ENCODE data around the gene KDF1. TPM values are rescaled to one million over a fixed set of nuclear protein-coding genes. Genes with fewer than 3 reads are reported as not detected.

KDF1 gene
- total and polyA plus RNA-seq, 2 of the 13 experiments (the other 11 are each of a cell fraction or from before 2014, with no cell fraction given): 1.9 to 4.9 TPM

DNA sequence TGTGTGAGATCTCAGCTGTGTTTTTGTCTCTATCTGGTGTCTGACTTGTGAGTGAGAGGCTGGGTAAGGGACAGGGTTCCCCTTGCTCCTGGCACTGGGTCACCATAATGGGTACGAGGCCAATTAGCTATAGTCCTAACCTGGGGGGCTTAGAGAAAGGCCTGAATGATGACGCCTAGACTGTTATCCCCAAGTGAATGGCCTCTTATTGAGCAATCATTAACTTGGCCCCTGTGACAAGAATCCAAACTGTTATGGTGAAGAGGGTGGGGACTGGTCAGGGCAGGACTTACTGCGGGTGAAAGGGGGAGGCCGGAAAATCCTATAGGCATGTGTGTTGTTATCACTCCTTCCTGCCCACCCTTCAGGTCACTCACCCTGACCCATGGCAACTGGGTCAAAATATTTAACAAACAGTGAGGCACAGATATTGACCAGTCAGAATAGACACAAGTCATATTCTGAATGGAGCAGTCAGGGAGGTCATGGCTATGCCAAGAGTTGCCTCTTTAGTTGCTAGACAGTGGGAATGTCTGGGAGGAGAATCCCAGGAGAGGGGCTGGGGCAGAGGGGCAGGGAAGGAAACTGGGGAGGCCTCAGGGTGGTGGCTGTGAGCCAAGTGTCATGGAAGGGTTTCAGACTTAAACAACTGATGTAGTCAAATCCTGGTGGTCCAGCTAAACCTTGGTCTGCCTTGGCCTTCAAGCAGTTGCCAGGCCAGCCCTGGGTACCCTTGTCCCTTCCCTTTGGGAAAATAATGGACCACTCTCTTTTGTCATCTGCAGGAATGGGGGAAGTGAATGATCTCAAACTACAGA, 49.7 kb downstream of the KDF1 start (continued):
- TF ChIP-seq MXI1 (IDR thresholded peaks at IDR 0.05; ENCODE audit: borderline replicate concordance, low read depth, low read length) (peak; percentile 74; the same call in 2 of the 3 replicates), JDP2 (CRISPR knock-in tag; IDR thresholded peaks at IDR 0.05; ENCODE audit: borderline replicate concordance) (no peak), GABPB1 (CRISPR knock-in tag; IDR thresholded peaks at IDR 0.05) (peak; percentile 17; the same call in 1 of the 2 replicates), E2F1 (CRISPR knock-in tag; IDR thresholded peaks at IDR 0.05) (peak; percentile 50; the same call in 1 of the 2 replicates), ZNF598 (CRISPR knock-in tag; IDR thresholded peaks at IDR 0.05; ENCODE audit: borderline replicate concordance) (no peak), ZNF879 (CRISPR knock-in tag; IDR thresholded peaks at IDR 0.05) (no peak), NCOR1 (IDR thresholded peaks at IDR 0.05; ENCODE audit: borderline replicate concordance, low read length) (peak; percentile 93), ZBTB7A (CRISPR knock-in tag; IDR thresholded peaks at IDR 0.05) (peak; percentile 32; the same call in 1 of the 2 replicates), TOPORS (CRISPR knock-in tag; IDR thresholded peaks at IDR 0.05) (peak; percentile 43; the same call in 1 of the 2 replicates), ZBTB7B (CRISPR knock-in tag; IDR thresholded peaks at IDR 0.05) (peak; percentile 82; the same call in 1 of the 2 replicates), ZNF354B (CRISPR knock-in tag; IDR thresholded peaks at IDR 0.05) (no peak), HDAC6 (IDR thresholded peaks at IDR 0.05; ENCODE audit: low read depth, low read length) (no peak), ZNF234 (CRISPR knock-in tag; conservative IDR thresholded peaks at IDR 0.05) (no peak), PAWR (CRISPR knock-in tag; IDR thresholded peaks at IDR 0.05; ENCODE audit: borderline replicate concordance) (0 out of 2 replicates have a peak, but pooled peaks have one; percentile 31), REL (CRISPR knock-in tag; conservative IDR thresholded peaks at IDR 0.05) (no peak), SETDB1 (CRISPR knock-in tag; IDR thresholded peaks at IDR 0.05; ENCODE audit: borderline replicate concordance) (no peak), ZNF530 (CRISPR knock-in tag; IDR thresholded peaks at IDR 0.05; ENCODE audit: low read depth) (no peak), ZNF574 (CRISPR knock-in tag; IDR thresholded peaks at IDR 0.05) (peak; percentile 64), SATB2 (CRISPR knock-in tag; IDR thresholded peaks at IDR 0.05) (no peak), NFIC (IDR thresholded peaks at IDR 0.05; ENCODE audit: low read length) (peak; percentile 89), RORA (CRISPR knock-in tag; IDR thresholded peaks at IDR 0.05) (no peak), ZNF782 (CRISPR knock-in tag; IDR thresholded peaks at IDR 0.05; ENCODE audit: borderline replicate concordance) (no peak), ATRX (CRISPR knock-in tag; IDR thresholded peaks at IDR 0.05; ENCODE audit: borderline replicate concordance) (no peak), AKAP8 (CRISPR knock-in tag; IDR thresholded peaks at IDR 0.05) (peak; percentile 95; the same call in 1 of the 2 replicates), ZNF256 (CRISPR knock-in tag; conservative IDR thresholded peaks at IDR 0.05) (no peak), SAFB2 (CRISPR knock-in tag; IDR thresholded peaks at IDR 0.05; ENCODE audit: borderline replicate concordance, low read depth) (no peak; the same call in 1 of the 2 replicates)
- TF ChIP-seq, protein P1, sequence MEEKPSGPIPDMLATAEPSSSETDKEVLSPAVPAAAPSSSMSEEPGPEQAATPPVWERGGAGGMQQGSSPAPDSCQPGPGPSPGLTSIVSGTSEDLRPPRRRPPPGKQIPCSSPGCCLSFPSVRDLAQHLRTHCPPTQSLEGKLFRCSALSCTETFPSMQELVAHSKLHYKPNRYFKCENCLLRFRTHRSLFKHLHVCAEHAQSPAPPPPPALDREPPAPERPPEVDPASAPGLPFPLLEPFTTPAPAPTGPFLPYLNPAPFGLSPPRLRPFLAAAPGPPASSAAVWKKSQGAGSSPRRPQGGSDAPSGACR (CRISPR knock-in tag; IDR thresholded peaks at IDR 0.05): no peak
